Heart left ventricle (tissue), 13 donors: ENCODE data around the gene ADAMTS18.

Experiments
- CTCF ChIP-seq, 12 donors: fragments of 200-600 bp; sonication (generic) in 4 of 12; IDR thresholded peaks; one replicate each; pipeline versions ENCODE4 v1.5.0 to v1.8.0; 2018 to 2022; ENCODE audit warnings: antibody characterized with exemption in 12 of 12, mild to moderate bottlenecking in 5 of 12
- POLR2A ChIP-seq, 2 donors: fragments of 450-650 bp; IDR thresholded peaks; one replicate each; pipeline ENCODE4 v1.6.1; 2017; ENCODE audit warnings: antibody characterized with exemption in 2 of 2, mild to moderate bottlenecking in 2 of 2, moderate library complexity in 2 of 2
- donor health status: ischemic (EF 13 %, LVEDD 7.1; RV severe dilation, severe dysfunction).
- donor health status: DM: no; HTN: yes; CAD: no.
- donor health status: DM: no; HTN: no; CAD: no.
- donor health status: ischemic (EF 25% LVEDD 6.9; RV normal size, moderate dysfunction).
- donor health status: ischemic (EF 25% LVEDD 5.7; RV mildly dilated, moderate dysfunction).
- donor health status: ischemic (EF 35%, LVEDD 5.7; RV mildly dilated, moderate dysfunction).
- donor health status: nonischemic (EF 11% LVEDD 7.7; RV severe dilation, severe dysfunction).
- donor health status: DM: yes; HTN: yes; CAD: no.
- donor health status: PGD.
- donor health status: ischemic (EF 29% LVEDD 5.4; RV normal size, mild dysfunction).
- donor health status: nonischemic (EF 23%, LVEDD 6.1; RV moderate dilation, normal function).

DNA sequence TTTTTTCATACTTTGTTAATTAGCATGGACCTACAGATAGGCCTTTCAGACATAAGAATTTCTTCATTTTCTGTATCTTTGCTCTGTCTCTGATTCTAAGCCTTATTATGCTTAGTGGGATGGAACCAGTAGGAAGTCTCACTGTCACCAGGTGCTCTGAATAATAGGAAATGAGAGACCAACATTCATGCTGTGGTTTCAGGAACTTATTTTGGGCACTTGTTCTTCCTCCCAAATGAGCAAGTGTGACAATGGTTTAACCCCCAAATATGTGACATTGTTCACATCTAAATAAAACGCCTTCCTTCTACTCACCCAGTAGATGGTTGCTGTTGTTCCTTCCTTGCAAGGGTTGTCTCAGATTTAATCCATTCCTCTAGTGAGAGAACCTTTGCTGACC lies 135.4 kb downstream of the ADAMTS18 start:
- TF ChIP-seq CTCF (IDR thresholded peaks at IDR 0.05) (no peak), POLR2A (IDR thresholded peaks at IDR 0.05) (no peak)
